ENCODE results near the gene TENM4. TPM values are rescaled to one million over a fixed set of nuclear protein-coding genes. Genes with fewer than 3 reads are reported as not detected.

Gene TENM4
- total and polyA plus RNA-seq, 10 of the 15 experiments (the other 5 are each of a cell fraction or from before 2014, with no cell fraction given) = 0.03 to 0.12 (median 0.06) TPM; not detected in 7

- no TSS peak for BruUV-seq (replicated peaks)
These were observed 407.0 kb downstream of the TENM4 start for GRCh38 chr11:79033833-79034232.

GRCh38 chr11:79030448-79030847 lies 410.4 kb downstream of the TENM4 start:
- H3K4me1 ChIP-seq (ENCODE audit: control insufficient read depth, insufficient read depth, low read length) = peaks cover 9% of the 10 kb centered on the region
- H3K9ac ChIP-seq (ENCODE audit: control insufficient read depth, insufficient read depth, low read length) = no peak overlapping the region
- H3K9me3 ChIP-seq (replicated peaks; ENCODE audit: control insufficient read depth, insufficient read depth, low read length) = no peaks in the 10 kb centered on the region
- H3K27ac ChIP-seq (ENCODE audit: control insufficient read depth, insufficient read depth) = no peak overlapping the region
- ChIA-PET RAD21 (ENCODE audit: unreplicated experiment) (no interaction called here), CTCF (interaction anchor here (0.6 to 1.4 kb wide), 3 partner anchors 69 to 603 kb away, joined by 3 to 4 read pairs (median 3); no protein-coding TSS in a partner anchor), POLR2A (no interaction called here), SMC1A (ENCODE audit: uncharacterized antibody, unreplicated experiment) (no interaction called here)
- no peaks in the 10 kb centered on the region for H3K36me3 ChIP-seq (ENCODE audit: control insufficient read depth in 2 of 2, insufficient read depth in 2 of 2, low read length in 1 of 2)
- H4K20me1 ChIP-seq (ENCODE audit: control insufficient read depth, insufficient read depth) = no peaks in the 10 kb centered on the region
- no TSS peak for BruUV-seq (replicated peaks)
- intact Hi-C loops (cut with micrococcal nuclease; ENCODE audit: unreplicated experiment) (no loop called here), in situ Hi-C loops (cut with MboI) (no loop called here)
- H3K4me3 ChIP-seq = no peak overlapping the region
- H3K4me2 ChIP-seq (ENCODE audit: control insufficient read depth, insufficient read depth) = no peak overlapping the region
- no peaks in the 10 kb centered on the region for H3K79me2 ChIP-seq (ENCODE audit: control insufficient read depth, insufficient read depth, low read length)
- no peak for ATAC-seq
- FAIRE-seq = no peak
- WGBS (ENCODE audit: insufficient coverage, insufficient replicate concordance, low lambda C conversion rate, missing lambda C conversion rate) = 4% methylated on average over 9 of the region's 9 CpGs
- peaks cover 0 to 17% of the 10 kb centered on the region in 2 experiments; a peak in 3 of 4 replicates for H3K27me3 ChIP-seq (replicated peaks in 1 of 2; ENCODE audit: control insufficient read depth in 2 of 2, insufficient read depth in 2 of 2, low read length in 1 of 2)
- DNase-seq (ENCODE audit: low read depth, low spot score) = no peak
- H2AFZ ChIP-seq (ENCODE audit: control insufficient read depth, low read depth, low read length) = no peak overlapping the region
- TF ChIP-seq SUPT20H (IDR thresholded peaks at IDR 0.05; ENCODE audit: borderline replicate concordance, control insufficient read depth, low read depth, low read length) = no peak
- TF ChIP-seq NR2F1 (conservative IDR thresholded peaks at IDR 0.05) = no peak
- no peak for TF ChIP-seq POLR2AphosphoS5 (IDR thresholded peaks at IDR 0.05; ENCODE audit: low read length)
- no peak for TF ChIP-seq MXI1 (IDR thresholded peaks at IDR 0.05; ENCODE audit: low read depth, low read length)
- no peak for TF ChIP-seq MTA3 (IDR thresholded peaks at IDR 0.05; ENCODE audit: borderline replicate concordance, low read length)
- no peak for TF ChIP-seq IRF3 (IDR thresholded peaks at IDR 0.05)
- TF ChIP-seq ATF2 (IDR thresholded peaks at IDR 0.05; ENCODE audit: low read length) = no peak
- no peak for TF ChIP-seq POLR2AphosphoS2 (IDR thresholded peaks at IDR 0.05; ENCODE audit: low read depth, low read length)
- TF ChIP-seq BCL3 (IDR thresholded peaks at IDR 0.05; ENCODE audit: borderline replicate concordance, insufficient read depth, low read depth, low read length, poor library complexity, severe bottlenecking) = no peak
- TF ChIP-seq SIX5 (IDR thresholded peaks at IDR 0.05; ENCODE audit: low read depth, low read length, severe bottlenecking) = no peak
- TF ChIP-seq RELB (IDR thresholded peaks at IDR 0.05; ENCODE audit: low read depth) = no peak

More at GRCh38 chr11:79033833-79034232, 407.0 kb downstream of the TENM4 start:
- ChIA-PET SMC1A (ENCODE audit: uncharacterized antibody, unreplicated experiment) (interaction anchor here (1.0 kb wide), 1 partner anchor 10 kb away, joined by 5 read pairs; no protein-coding TSS in a partner anchor), RAD21 (ENCODE audit: unreplicated experiment) (no interaction called here), POLR2A (no interaction called here), CTCF (no interaction called here)
- H4K20me1 ChIP-seq (ENCODE audit: control insufficient read depth, insufficient read depth) = no peaks in the 10 kb centered on the region
- DNase-seq (ENCODE audit: low read depth, low spot score) (no peak), ATAC-seq (no peak), FAIRE-seq (no peak)
- H3K79me2 ChIP-seq (ENCODE audit: control insufficient read depth, insufficient read depth, low read length) = no peaks in the 10 kb centered on the region
- no peak overlapping the region for H3K27ac ChIP-seq (ENCODE audit: control insufficient read depth, insufficient read depth)
- WGBS (ENCODE audit: insufficient coverage, insufficient replicate concordance, low lambda C conversion rate, missing lambda C conversion rate) = 35% methylated on average over 4 of the region's 4 CpGs
- H3K4me1 ChIP-seq (ENCODE audit: control insufficient read depth, insufficient read depth, low read length) = no peaks in the 10 kb centered on the region
- H3K9me3 ChIP-seq (replicated peaks; ENCODE audit: control insufficient read depth, insufficient read depth, low read length) = no peaks in the 10 kb centered on the region
- TF ChIP-seq SPI1 (IDR thresholded peaks at IDR 0.05; ENCODE audit: borderline replicate concordance, insufficient read depth, low read depth, low read length) (no peak), POLR2AphosphoS2 (IDR thresholded peaks at IDR 0.05; ENCODE audit: low read depth, low read length) (no peak)
- no peak overlapping the region for H2AFZ ChIP-seq (ENCODE audit: control insufficient read depth, low read depth, low read length)
- intact Hi-C loops (cut with micrococcal nuclease; ENCODE audit: unreplicated experiment) = no loop called here
- no peak overlapping the region for H3K4me3 ChIP-seq
- H3K27me3 ChIP-seq (replicated peaks in 1 of 2; ENCODE audit: control insufficient read depth in 2 of 2, insufficient read depth in 2 of 2, low read length in 1 of 2) = peaks cover 0 to 11% of the 10 kb centered on the region in 2 experiments; a peak in 3 of 4 replicates
- H3K9ac ChIP-seq (ENCODE audit: control insufficient read depth, insufficient read depth, low read length) = no peak overlapping the region
- H3K4me2 ChIP-seq (ENCODE audit: control insufficient read depth, insufficient read depth) = no peak overlapping the region
- no peaks in the 10 kb centered on the region for H3K36me3 ChIP-seq (ENCODE audit: control insufficient read depth in 2 of 2, insufficient read depth in 2 of 2, low read length in 1 of 2)
- in situ Hi-C loops (cut with MboI) = no loop called here
